Measurements from ENCODE around the gene EREG.

The EREG gene

DNA sequence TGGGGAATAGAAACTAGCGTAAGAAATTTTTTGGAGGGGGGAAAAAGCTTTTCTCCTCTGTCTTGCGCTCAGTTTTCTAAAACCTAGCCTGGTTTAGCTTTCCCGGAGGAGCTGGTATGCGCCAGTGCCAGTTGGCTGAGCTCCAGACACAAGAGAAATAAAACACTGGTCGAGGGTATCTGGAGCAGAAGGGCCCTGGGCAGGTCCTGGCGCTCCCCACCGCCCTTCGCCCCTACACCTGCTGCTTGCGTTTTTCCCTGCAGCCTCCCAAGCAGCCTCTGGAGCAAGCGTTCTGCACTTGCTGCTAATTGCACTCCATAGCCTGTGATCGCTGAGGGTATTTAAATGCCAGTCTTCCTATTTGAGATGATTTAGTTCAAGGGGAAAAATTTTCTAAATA is 816 bp downstream of the EREG start:
- H3K4me3 ChIP-seq (ENCODE audit: low read depth, low read length): no peak overlapping the region
- DNase-seq (ENCODE audit: low read depth): no peak
- TF ChIP-seq, protein P1, sequence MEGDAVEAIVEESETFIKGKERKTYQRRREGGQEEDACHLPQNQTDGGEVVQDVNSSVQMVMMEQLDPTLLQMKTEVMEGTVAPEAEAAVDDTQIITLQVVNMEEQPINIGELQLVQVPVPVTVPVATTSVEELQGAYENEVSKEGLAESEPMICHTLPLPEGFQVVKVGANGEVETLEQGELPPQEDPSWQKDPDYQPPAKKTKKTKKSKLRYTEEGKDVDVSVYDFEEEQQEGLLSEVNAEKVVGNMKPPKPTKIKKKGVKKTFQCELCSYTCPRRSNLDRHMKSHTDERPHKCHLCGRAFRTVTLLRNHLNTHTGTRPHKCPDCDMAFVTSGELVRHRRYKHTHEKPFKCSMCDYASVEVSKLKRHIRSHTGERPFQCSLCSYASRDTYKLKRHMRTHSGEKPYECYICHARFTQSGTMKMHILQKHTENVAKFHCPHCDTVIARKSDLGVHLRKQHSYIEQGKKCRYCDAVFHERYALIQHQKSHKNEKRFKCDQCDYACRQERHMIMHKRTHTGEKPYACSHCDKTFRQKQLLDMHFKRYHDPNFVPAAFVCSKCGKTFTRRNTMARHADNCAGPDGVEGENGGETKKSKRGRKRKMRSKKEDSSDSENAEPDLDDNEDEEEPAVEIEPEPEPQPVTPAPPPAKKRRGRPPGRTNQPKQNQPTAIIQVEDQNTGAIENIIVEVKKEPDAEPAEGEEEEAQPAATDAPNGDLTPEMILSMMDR (IDR thresholded peaks at IDR 0.05; ENCODE audit: low read depth, low read length, missing control alignments): no peak

DNA sequence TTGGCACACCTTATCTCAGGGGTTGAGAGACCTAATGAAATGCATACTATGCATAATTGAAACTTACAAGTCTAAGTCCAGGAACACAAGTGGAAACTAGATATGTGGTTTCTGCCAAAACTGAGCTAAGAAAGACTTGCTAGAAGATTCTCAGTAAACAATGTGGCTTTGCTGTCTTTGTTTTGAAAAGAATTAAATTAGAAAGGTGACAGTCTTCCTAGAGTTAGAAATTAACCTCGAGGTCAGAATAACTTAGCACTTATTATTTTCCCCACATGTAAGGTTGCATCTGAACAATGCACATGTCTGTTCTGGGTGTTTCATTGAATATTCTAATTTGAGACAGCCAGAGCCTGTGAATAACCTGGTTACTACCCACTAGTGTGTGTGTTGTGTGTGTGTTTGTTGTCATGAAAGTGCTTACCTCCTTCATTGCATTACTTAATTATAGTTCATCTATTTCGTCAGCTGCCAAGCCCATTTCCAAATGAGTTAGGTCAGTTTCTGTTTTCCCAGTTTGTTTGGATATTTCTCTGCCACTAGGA is 1.5 kb downstream of the EREG start:
- no peak overlapping the region for H3K4me3 ChIP-seq (ENCODE audit: low read depth, low read length)
- DNase-seq (ENCODE audit: low read depth): no peak
- TF ChIP-seq, protein P1 (IDR thresholded peaks at IDR 0.05; ENCODE audit: low read depth, low read length, missing control alignments): no peak

DNA sequence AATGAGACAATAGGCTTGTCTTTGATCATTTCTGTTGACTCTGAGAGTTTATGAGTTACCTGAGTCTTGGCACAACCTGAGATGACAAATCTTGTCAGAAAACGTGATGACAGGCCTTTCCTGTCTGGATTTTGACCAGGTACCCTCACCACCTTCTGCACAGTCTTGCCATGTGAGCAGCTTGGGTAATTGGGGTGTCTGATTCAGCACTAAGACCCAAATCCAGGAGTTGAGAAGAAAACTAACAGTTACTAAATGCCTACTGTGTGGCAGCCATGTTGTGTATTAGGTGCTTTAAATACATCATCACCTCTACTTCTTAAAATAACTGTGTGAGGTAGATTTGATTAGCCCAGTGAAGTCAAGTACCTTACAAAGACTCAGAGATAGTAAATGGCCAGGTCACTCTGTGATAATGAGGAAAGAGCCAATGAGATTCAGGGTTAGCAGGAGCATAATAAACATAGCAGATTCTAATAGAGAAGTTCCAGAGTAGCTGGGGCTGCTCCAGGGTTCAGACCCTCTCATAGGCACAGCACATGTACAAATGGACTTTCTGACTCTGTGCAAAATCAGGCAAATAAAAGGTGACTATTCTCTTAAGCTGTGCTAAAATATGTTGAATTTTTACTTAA is 2.8 kb downstream of the EREG start:
- TF ChIP-seq, protein P1 (IDR thresholded peaks at IDR 0.05; ENCODE audit: low read depth, low read length, missing control alignments): no peak
- no peak for DNase-seq (ENCODE audit: low read depth)
- H3K4me3 ChIP-seq (ENCODE audit: low read depth, low read length): no peak overlapping the region

DNA sequence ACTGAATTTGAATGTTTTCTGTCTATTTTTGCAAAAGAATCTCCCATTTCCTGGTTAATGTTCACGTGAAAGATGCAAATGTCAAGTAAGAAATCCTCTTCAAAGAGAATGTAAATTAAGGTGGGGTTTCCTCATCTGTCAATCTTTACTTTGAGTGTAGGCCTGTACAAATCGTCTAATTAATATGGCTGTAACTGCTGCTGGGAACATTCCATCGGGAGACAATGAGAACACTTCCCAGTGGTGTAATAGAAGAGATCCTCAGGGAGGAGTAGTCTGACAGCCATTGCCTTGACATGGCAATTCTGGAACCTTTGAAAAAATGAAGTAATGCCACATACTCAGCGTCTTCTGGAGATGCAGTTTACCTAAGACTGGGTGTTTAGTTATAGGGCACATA is 3.7 kb downstream of the EREG start:
- DNase-seq (ENCODE audit: low read depth): no peak
- H3K4me3 ChIP-seq (ENCODE audit: low read depth, low read length): no peak overlapping the region
- TF ChIP-seq, protein P1 (IDR thresholded peaks at IDR 0.05; ENCODE audit: low read depth, low read length, missing control alignments): no peak

DNA sequence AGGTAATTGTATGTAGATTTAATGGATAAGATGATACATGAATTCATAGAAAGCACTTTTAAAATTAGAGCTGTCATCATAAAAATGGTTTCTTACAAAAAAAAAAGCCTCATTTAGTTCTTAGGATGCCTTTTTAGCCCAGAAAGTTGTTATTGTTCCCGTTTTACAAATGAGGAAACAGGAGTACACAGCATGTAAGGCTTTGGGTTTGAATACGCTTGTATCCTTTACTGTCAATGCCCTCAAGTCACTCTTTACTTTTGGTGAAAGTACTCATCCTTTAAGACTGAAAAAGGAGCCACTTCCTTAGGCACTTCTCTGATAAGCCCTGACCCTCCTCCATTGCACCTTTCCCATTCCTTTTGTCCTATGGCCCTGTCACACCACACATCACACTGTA is 4.9 kb downstream of the EREG start:
- TF ChIP-seq, protein P1 (IDR thresholded peaks at IDR 0.05; ENCODE audit: low read depth, low read length, missing control alignments): no peak
- no peak overlapping the region for H3K4me3 ChIP-seq (ENCODE audit: low read depth, low read length)
- no peak for DNase-seq (ENCODE audit: low read depth)

DNA sequence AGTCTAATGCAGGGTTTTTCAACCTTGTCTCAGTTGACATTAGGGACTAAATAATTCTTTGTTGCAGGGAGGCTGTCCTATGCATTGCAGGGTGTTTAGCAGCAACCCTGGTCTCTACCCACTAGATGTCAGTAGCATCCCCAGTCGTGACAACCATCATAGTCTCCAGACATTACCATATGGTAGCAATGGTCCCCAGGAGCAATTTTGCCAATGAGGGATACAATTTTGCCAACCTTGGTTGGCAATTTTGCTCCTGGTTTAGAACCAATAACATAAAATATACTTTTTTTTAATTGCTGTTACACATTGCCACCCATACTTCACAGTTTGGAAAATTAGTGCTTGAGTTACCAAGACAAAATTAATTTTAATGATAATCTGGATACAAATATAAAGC is 6.0 kb downstream of the EREG start:
- TF ChIP-seq, protein P1 (IDR thresholded peaks at IDR 0.05; ENCODE audit: low read depth, low read length, missing control alignments): peak; percentile 77
- H3K4me3 ChIP-seq (ENCODE audit: low read depth, low read length): no peak overlapping the region
- DNase-seq (ENCODE audit: low read depth): no peak

DNA sequence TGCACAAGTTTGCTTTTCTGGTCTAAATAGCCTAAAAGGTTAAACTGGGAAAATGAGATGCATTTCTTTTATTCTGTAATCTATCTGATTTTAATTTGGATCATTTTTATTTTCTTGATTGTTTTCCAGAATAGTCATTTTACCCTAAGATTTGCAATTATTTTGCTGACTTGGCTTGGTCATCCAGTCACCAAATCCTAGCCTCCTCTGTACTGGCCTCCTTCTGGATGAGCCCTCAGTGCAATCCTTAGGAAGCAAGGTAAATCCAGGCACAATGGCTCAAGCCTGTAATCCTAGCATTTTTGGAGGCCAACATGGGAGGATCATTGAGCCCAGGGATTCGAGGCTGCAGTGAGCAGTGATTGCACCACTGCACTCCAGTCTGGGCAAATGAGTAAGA is 9.2 kb downstream of the EREG start:
- DNase-seq (ENCODE audit: low read depth): no peak
- TF ChIP-seq, protein P1 (IDR thresholded peaks at IDR 0.05; ENCODE audit: low read depth, low read length, missing control alignments): no peak
- no peak overlapping the region for H3K4me3 ChIP-seq (ENCODE audit: low read depth, low read length)

Measured in GM12864 (cell line).